CD4-positive, alpha-beta T cell treated with Interleukin-17A for 4 hours (primary cell): Measurements from ENCODE around the gene CEACAM18.
"Not testable (repeated sequence)": the region's sequence is repeated elsewhere in the genome, so short reads cannot be mapped to it uniquely, and the experiment has no call there.

Experiments
- DNase-seq: peaks from one replicate; pipeline ENCODE4 v3.0.0-alpha.2; 2020; ENCODE audit warnings: mixed read lengths

The CEACAM18 gene

GRCh38 chr19:51462276-51462675 is 16.1 kb upstream of the CEACAM18 start:
- no peak for DNase-seq

GRCh38 chr19:51462681-51463080 is 15.7 kb upstream of the CEACAM18 start:
- no peak for DNase-seq

DNA sequence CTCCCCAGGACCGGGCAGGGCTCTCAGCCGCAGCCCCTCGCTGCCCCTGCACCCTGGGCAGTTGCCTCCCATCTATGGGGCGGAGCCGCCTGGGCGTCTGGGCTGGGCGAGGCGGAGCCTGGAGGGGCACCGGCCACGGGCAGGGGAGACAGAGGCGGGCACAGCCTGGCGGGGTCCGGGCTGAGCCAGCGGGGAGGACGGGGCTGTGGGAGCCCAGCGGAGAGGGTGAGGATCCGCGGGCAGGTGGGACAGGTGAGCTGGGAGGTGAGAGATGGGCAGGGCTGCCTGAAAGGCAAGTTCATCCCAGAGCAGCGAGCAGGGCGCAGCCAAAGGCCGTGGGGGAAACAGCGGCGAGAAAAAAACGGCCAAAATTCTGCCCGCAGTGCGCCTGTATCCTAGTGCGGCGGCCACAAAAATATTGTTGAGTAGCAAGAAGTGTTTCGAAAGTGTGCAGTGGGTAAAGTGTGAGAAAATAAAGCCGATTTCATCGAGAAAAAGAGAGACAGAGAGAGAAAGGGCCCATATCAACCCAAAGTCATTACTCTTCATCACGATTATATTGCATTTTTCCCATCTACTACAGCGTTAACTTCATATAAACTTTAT is 14.3 kb upstream of the CEACAM18 start:
- DNase-seq = not testable (repeated sequence)

- DNase-seq = no peak
Measured at GRCh38 chr19:51466723-51467122, 11.6 kb upstream of the CEACAM18 start.

DNA sequence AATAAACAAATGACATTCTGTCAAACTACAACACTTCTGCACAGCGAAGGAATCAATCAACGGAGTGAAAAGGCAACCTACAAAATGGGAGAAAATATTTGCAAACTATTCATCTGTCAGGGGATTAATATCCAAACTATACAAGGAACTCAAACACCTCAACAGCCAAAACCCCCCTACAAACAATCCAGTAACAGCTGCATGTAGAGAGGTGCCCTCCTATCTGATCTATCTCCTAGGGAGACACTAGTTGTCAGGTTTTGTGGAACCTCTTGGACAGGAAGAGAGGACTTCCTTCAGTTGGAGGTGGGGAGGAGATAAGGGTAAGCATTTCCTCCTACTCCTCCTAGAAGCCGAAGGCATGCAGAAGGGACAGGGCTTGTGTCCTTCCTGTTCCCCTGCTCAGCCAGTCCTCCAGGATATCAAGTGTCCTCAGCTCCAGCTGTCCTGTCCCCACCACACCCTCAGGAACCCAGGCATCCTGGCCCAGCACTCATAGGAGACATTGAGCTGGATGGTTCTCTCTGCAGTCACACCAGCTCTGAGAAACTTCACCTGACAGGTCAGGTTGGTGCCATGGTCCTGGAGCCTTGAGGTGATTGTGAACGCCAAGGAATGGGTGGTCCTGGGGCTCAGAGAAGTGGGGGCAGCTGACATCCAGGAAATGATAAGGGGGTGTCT is 10.3 kb upstream of the CEACAM18 start:
- no peak for DNase-seq

GRCh38 chr19:51468545-51468920 is 9.8 kb upstream of the CEACAM18 start:
- no peak for DNase-seq

GRCh38 chr19:51469162-51469561 is 9.2 kb upstream of the CEACAM18 start:
- no peak for DNase-seq

- DNase-seq = no peak
Measured at GRCh38 chr19:51469629-51470028, 8.7 kb upstream of the CEACAM18 start.

GRCh38 chr19:51470966-51471365 is 7.4 kb upstream of the CEACAM18 start:
- DNase-seq = no peak

DNA sequence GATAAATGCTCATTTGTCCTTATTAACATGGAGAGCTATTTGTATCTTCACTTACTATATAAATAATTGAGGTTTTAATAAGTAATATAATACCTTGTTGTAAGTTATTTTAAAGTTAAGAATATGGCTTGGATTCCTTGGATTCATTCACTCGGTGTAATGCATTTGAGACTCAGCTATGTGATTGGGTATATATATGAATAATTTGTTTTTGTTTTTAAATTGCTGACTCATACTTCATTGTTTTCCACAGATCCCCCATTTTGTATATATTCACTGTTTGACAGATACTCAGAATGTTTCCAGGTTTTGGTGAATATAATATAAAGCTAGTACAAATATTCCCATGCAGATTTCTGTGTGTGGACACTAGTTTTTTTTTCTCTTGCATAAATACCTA is 6.8 kb upstream of the CEACAM18 start:
- DNase-seq = no peak

DNA sequence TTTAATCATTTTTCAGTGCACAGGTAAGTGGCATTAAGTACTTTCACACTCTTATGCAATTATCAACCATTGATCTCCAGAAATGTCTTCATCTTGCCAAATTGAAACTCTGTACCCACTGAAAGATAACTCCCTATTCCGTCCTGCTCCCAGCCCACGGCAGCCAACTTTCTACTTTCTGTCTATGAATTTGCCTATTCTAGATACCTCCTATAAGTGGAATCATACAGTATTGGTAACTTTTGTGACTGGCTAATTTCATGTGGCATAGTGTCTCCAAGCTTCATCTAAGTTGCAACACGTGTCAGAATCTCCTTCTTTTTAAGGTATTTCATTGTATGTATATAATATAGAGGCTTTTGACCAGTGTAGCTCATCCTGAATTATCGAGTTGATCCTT is 5.7 kb upstream of the CEACAM18 start:
- DNase-seq = no peak

DNA sequence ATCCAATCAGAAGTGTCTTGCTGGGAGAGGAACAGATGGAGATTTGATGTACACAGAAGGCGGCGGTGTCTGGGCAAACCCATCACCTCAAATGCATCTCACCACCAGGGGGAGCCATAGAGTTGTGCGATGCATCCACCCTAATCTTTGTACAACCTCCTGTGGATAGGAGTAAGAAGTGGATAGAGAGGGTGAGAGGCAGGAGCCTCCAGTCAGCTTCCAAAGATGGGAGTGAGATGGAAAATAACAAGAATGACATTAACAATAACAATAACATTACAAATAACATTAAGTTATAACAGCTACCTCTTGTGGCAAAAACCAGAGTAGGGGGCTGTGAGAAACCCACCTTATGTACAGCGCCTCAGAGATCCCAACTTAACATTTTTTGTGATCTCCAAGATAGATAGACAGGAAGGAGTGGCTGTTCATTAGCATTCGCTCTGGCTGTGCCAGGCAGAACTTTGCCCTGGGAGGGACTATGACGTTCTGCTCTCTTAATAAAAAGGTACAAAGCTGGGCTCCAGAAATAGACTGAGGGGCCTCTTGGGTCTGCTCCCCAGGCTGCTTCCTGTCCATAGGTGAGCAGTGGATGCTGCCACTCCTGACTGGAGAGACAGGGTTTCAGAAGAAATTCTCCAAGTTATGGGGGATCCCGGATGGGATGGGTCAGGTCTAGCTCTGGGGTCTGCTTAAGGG is 5.2 kb upstream of the CEACAM18 start:
- peak; percentile 87 for DNase-seq

DNA sequence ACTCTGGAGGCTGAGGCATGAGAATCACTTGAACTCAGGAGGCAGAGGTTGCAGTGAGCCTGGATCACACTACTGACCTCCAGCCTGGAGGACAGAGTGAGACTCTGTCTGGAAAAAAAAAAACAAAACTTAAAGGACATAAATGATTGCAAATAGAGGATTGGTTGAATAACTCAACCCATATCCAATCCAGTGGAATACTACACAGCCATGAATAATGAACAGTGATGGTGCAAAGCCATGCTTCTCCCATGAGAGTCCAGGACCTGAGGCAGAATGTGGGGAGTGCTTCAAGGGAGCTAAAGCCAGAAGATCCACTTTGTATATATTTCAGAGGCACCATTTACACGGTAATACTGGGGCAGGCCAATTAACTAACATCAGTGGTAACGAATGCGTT is 2.2 kb upstream of the CEACAM18 start:
- no peak for DNase-seq

DNA sequence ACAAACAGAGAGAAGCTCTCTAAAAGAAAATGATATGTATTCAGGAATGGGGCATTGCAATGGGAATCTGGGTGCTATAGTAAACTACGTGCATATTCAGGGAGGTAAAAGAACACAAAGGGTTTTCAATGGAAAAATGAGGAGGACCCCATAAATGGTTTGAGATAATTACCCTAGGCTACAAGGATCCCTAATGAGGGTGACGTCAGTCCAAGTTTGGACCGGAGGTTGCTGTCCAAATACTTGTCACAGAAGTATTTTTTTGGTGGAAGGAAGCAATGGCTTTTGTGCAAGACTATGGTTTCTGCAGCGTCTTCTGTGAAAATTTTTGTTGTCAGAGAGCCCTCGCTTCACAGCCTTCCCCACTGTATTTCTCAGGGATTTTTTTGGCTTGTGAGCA is 995 bp upstream of the CEACAM18 start:
- no peak for DNase-seq

- no peak for DNase-seq
Measured at GRCh38 chr19:51479531-51480331, 1.4 kb downstream of the CEACAM18 start.

DNA sequence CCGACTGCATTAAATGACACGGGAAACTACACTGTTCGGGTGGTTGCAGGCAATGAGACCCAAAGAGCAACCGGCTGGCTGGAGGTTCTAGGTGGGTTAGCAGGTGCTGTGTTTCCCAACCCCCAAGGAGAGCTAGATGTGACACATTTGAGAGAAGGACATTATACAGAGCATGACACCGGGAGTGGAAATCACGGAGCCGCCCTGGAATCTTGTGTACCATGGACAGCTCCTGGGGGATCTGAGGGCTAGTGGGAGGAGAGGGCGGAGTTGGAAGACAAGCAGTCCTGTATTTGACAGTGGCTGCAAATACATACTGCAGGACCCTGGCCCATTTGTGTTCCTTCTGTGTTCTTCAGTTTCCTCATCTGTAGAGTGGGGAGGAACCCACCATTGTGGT is 2.3 kb downstream of the CEACAM18 start:
- DNase-seq = no peak

DNA sequence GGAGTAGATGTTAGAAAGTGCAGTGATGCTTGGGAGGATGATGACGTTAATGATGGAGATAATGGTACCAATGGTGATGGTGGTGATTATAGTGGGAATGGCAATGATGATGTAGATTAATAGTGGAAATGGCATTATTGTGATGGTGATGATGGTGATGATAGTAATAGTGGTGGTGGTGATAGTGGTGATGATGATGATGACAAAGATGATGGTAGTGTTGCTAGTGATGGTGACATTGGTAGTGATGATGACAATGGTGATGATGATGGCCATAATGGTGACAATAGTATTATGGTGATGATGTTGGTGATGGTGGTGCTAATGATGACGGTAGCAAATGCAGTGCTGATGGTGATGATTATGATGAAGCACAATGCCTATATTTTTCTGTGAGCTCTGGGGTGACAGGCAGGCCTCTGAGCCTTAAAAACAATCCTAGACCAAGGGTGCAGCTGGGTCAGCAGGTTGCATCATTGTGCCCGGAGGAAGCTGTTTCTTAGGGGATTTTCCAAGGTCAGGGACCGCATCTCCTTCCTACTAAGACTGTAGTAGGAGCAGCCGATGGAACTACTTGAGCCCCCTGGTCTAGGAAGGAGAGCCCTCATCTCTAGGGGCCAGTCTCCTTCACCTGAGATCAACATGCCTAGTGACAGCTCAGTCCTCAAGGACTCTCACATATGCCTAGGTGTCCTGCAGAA is 7.8 kb downstream of the CEACAM18 start:
- no peak for DNase-seq

DNA sequence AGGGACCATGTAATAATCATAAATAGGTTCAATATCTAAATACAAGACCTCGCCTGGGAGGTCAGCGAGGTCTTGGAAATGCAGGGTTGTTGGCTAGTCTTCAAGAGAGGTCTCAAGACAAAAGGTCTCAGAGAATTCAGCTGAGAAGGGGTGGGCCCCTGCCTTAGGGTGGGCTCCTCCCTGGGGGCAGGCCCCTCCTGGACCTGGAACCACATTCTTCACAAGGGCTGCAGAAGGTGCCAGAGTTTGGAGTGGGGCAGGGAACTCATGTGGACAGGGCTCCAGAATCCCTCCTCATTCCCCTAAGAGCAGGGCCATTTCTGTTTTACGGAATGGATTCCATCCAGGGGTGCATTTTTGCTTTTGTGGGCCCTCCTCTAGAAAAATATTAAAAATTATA is 10.2 kb downstream of the CEACAM18 start:
- DNase-seq = no peak

DNA sequence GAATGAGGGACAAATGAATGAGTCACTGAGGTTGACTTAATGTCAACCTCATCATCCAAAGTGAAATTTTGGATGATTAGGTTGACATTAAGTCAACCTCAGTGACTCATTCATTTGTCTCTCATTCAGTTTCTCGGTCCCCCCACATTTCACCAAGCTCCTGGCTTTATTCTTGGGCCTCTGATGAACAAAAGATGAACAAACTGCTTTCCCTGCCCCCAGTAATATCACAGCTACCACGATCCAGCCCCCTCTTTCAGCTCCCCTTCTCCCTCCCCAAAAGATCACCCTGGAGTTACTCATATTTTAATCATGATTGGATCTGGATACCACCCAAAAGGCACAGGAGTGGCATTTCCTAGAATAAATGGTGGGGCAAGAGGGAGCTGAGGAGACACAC is 10.8 kb downstream of the CEACAM18 start:
- DNase-seq = no peak

GRCh38 chr19:51490676-51491075 is 12.3 kb downstream of the CEACAM18 start:
- no peak for DNase-seq

DNA sequence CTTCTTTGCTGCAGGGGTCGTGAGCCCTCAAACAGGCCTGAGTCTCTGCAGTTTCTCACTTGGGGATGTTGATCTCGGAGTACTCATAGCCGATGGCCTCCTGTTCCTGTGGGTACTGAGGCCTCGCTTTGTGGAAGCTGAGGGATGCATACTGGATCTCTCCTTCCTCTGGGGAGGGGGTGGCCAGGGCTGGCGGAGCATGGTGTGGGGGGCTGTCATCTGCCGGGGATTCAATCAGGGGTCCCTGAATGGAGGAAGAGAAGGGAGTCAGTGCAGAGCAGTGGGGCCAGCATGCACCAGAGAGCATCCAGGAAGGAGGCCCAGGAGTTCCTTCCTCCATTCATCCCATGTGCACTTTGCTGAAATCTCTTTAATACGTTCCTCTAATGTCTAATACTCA is 13.2 kb downstream of the CEACAM18 start:
- DNase-seq = no peak

DNA sequence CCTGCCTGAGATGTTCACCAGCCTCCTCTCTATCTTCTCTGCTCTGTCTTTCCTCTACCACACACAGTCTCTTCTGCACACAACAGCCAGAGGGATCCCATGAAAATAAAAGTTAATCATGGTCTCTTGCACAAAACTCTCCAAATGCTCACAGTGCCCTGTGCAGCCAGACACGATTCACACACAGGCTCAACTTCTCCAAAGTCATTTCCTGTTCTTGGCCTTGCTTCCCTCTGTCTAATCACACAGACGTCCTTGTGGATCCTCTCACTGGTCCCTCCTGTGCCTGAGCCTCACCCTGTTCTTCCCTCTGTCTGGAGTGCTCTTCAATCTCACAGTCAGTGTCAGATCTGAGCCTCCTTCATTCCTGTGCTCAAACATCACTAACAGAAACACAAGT is 15.4 kb downstream of the CEACAM18 start:
- DNase-seq = no peak

DNA sequence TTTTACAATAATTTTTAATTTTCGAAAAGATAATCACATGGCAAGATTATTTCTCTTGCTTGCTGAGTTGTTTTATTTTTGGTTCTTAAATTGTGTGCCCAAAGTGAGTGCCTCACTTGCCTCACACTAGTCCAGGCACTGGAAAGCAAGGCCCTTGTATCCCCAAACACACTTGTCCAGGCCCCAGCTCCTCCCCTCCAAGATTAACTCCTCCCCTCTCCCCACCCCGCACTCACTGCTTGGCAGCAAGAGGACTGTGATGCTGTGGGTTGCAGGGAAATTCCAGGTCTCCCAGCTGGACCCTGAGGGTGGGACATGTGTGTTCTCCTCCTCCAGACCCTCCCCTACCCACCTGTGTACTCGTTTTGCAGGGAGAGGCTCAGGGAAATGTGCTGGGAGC is 19.3 kb downstream of the CEACAM18 start:
- no peak for DNase-seq
